Epithelial cell of esophagus (primary cell): ENCODE data around the gene MCOLN3.

Source experiments
- DNase-seq: peaks from one replicate; pipeline ENCODE4 v3.0.0; 2010; ENCODE audit warnings: low read depth
- H3K4me3 ChIP-seq: 2 replicates; pipeline ENCODE4 v1.5.1; 2011; ENCODE audit warnings: mild to moderate bottlenecking, low read length, control low read depth
- TF ChIP-seq, protein P1 (sequence below): IDR thresholded peaks from 2 replicates; pipeline ENCODE4 v1.5.1; 2011; ENCODE audit warnings: low read depth, mild to moderate bottlenecking, low read length, control low read depth, inconsistent platforms; ENCODE audit not compliant: insufficient read depth; ENCODE audit errors: missing control alignments

MCOLN3 gene

GRCh38 chr1:85062425-85063026, 14.2 kb upstream of the MCOLN3 start:
- peak; percentile 39 for DNase-seq
- peak overlapping the region; percentile 71 for H3K4me3 ChIP-seq
- TF ChIP-seq, protein P1, sequence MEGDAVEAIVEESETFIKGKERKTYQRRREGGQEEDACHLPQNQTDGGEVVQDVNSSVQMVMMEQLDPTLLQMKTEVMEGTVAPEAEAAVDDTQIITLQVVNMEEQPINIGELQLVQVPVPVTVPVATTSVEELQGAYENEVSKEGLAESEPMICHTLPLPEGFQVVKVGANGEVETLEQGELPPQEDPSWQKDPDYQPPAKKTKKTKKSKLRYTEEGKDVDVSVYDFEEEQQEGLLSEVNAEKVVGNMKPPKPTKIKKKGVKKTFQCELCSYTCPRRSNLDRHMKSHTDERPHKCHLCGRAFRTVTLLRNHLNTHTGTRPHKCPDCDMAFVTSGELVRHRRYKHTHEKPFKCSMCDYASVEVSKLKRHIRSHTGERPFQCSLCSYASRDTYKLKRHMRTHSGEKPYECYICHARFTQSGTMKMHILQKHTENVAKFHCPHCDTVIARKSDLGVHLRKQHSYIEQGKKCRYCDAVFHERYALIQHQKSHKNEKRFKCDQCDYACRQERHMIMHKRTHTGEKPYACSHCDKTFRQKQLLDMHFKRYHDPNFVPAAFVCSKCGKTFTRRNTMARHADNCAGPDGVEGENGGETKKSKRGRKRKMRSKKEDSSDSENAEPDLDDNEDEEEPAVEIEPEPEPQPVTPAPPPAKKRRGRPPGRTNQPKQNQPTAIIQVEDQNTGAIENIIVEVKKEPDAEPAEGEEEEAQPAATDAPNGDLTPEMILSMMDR: no peak

DNA sequence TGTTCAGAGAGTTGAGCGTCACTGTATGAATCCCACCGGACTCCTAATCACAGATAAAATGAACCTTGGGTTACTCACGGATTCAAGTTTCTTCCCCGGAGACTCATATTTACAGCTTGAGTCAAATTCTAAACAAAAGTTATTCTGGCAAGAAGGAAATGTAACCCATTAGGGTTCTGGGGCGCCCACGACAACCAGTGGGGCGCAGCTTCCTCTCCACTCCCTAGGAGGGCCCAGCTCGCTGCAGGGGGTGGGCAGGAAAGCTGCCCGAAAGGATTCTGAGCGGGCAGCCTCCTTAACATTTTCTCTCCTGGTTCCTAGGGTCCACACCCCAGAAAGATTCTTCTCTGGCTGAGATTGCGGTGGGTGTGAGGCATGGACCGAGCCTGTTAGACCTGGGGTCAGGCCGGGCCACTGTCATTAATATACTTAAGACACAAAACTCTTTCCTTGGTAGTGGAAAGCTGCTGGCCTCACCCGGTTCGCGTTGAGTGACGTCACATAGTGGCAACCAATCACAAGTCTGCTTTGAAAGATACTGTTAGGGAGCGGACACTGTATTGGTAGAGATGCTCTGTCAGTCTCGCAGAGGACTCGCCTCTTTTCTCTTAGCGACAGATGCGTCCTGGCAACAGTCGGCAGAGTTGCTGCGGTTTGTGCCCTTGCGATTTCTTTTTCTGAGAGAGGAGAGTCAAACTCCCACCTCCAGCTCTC, 13.6 kb upstream of the MCOLN3 start:
- peak overlapping the region; percentile 71 for H3K4me3 ChIP-seq
- TF ChIP-seq, protein P1: no peak
- DNase-seq: peak; percentile 99

DNA sequence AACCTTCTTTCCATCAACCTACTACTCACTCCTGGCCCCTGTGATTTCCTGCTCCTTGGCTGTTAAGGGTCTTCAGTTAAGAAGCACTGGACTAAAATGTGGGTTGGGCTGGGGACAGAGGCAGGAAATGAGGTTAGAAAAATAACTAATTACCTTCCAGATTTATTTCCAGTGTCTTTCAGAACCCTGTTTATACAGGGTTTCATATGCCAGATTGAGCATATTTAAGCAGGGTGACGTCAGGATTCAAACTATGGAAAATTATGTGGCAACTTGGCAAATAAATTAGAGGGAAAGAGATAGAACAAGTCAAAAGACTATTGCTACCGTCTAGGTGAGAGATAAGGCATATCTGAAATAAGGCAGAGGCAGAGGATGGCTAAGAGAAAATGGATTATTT, 11.7 kb upstream of the MCOLN3 start:
- DNase-seq: no peak
- TF ChIP-seq, protein P1: no peak
- no peak overlapping the region for H3K4me3 ChIP-seq

GRCh38 chr1:85059563-85059962, 11.3 kb upstream of the MCOLN3 start:
- H3K4me3 ChIP-seq: no peak overlapping the region
- no peak for DNase-seq
- TF ChIP-seq, protein P1: no peak

- no peak for DNase-seq
- TF ChIP-seq, protein P1: no peak
- H3K4me3 ChIP-seq: no peak overlapping the region
Observed at GRCh38 chr1:85058786-85059185, 10.5 kb upstream of the MCOLN3 start.

DNA sequence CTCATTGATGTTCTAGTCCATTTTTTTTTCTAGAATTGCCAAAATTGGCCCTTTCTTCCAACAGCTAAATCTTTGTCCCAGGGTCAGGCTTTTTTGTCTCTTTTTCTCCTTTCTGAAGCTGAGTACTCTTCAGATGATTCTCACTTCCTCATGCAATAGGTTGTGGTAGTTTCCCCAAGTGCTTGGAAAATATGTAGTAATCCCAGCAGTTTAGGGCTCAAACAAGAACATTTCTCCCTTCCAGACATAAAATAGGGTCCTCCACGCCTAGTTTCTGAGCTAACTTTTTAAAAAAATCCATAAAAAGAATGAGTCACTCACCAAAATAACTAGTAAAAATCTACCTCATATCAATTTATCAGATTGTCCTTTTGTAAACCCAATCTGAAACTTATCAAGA, 10.0 kb upstream of the MCOLN3 start:
- TF ChIP-seq, protein P1: no peak
- DNase-seq: no peak

DNA sequence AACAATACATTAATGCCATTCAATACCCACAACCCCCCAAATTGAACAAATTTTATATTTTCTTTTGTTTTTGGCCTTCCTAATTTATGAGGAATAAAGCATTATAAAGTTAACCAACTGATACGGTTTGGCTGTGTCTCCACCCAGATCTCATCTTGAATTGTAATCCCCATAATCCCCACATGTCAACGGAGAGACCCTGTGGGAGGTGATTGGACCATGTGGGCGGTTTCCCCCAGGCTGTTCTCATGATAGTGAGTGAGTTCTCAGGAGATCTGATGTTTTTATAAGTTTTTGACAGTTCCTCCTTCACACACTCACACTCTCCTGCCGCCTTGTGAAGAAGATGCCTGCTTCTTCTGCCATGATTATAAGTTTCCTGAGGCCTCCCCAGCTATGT, 6.4 kb upstream of the MCOLN3 start:
- H3K4me3 ChIP-seq: no peak overlapping the region
- TF ChIP-seq, protein P1: no peak
- DNase-seq: no peak

More for the DNA sequence above, 10.0 kb upstream of the MCOLN3 start:
- no peak overlapping the region for H3K4me3 ChIP-seq
